Activated effector memory CD4-positive, alpha-beta T cell treated with Interleukin-2 at 50 U/mL for 16 hours (primary cell): ENCODE results near the gene MCOLN1.

Experiments used
- DNase-seq: peaks from one replicate; pipeline ENCODE4 v3.0.0-alpha.2; 2020

Gene MCOLN1

DNA sequence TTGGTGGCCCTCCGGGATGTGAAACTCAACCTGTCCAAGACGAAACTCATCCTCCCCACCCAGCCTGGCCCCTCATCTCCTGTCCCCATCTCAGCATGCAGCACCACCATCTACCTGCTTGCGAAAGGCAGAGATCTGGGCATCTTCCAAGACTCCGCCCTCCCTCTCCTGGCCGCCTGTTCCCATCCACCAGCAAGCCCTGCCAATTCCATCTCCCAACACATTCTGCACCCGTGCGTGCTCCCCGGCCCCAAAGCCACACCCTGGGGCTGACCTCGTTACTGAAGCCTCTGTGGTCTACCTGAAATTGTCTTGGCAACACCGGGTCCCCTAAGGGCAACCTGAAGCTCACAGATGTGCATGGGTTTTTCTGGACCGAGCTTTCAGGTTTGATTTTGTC is 60.0 kb downstream of the MCOLN1 start:
- DNase-seq, result no peak
